Stimulated activated CD8-positive, alpha-beta memory T cell treated with anti-CD3 and anti-CD28 coated beads, Interleukin-4, amount 100 ng/mL, for 1 hour (primary cell): Measurements from ENCODE around the gene ACTL10.
"Not testable (repeated sequence)": the region's sequence is repeated elsewhere in the genome, so short reads cannot be mapped to it uniquely, and the experiment has no call there.

Experiments used
- DNase-seq, 2 donors: peaks; one replicate each; pipeline ENCODE4 v3.0.0-alpha.2; 2020; ENCODE audit warnings: low read depth in 2 of 2, low spot score in 1 of 2

Gene ACTL10

GRCh38 chr20:33693741-33694638, 27.2 kb downstream of the ACTL10 start:
- DNase-seq: no peak

GRCh38 chr20:33694639-33695012, 27.9 kb downstream of the ACTL10 start:
- DNase-seq: no peak

- DNase-seq: no peak
These were observed 29.7 kb downstream of the ACTL10 start for GRCh38 chr20:33696448-33696847.

GRCh38 chr20:33697129-33697528, 30.4 kb downstream of the ACTL10 start:
- DNase-seq: no peak

GRCh38 chr20:33698966-33699365, 32.2 kb downstream of the ACTL10 start:
- not testable (repeated sequence) for DNase-seq

GRCh38 chr20:33700696-33701441, 34.1 kb downstream of the ACTL10 start:
- not testable (repeated sequence) for DNase-seq

GRCh38 chr20:33701629-33702450, 35.1 kb downstream of the ACTL10 start:
- DNase-seq: no peak

- DNase-seq: no peak
These were observed 36.1 kb downstream of the ACTL10 start for GRCh38 chr20:33702861-33703260.

- no peak for DNase-seq
These were observed 36.9 kb downstream of the ACTL10 start for GRCh38 chr20:33703498-33704137.

GRCh38 chr20:33704197-33704924, 37.6 kb downstream of the ACTL10 start:
- DNase-seq: no peak

GRCh38 chr20:33707668-33708067, 40.9 kb downstream of the ACTL10 start:
- DNase-seq: no peak

GRCh38 chr20:33709398-33709797, 42.7 kb downstream of the ACTL10 start:
- no peak for DNase-seq

GRCh38 chr20:33709905-33710541, 43.3 kb downstream of the ACTL10 start:
- DNase-seq: no peak

- no peak for DNase-seq
These were observed 44.1 kb downstream of the ACTL10 start for GRCh38 chr20:33710681-33711445.

GRCh38 chr20:33711446-33711738, 44.6 kb downstream of the ACTL10 start:
- no peak for DNase-seq

- DNase-seq: no peak
These were observed 47.2 kb downstream of the ACTL10 start for GRCh38 chr20:33713865-33714367.

GRCh38 chr20:33716498-33716897, 49.8 kb downstream of the ACTL10 start:
- DNase-seq: no peak
